Spleen (tissue), 7 donors: ENCODE results near the gene CATSPERB.

Experiments used
- POLR2AphosphoS5 ChIP-seq, 3 donors: sonication (generic); formaldehyde crosslinking; IDR thresholded peaks; one replicate each; pipeline ENCODE4 v1.5.1; 2017; ENCODE audit warnings: antibody characterized with exemption in 3 of 3
- TF ChIP-seq, protein P1 (sequence below), 11 experiments: fragments of 200-600 bp in 7 of 11; fragments of 450-650 bp in 4 of 11; sonication (generic) in 4 of 11; IDR thresholded peaks in 8 of 11; conservative IDR thresholded peaks in 3 of 11; 1 replicate in 7 of 11; 2 replicates in 4 of 11; pipeline versions ENCODE4 v1.4.0 to v1.8.0; 2016 to 2021; ENCODE audit warnings: antibody characterized with exemption in 11 of 11, inconsistent platforms in 4 of 11, mild to moderate bottlenecking in 1 of 11
- donor health status: DM: no; HTN: no; CAD: no; lungs with moderate emphysema.
- donor health status: DM: no; HTN: no; CAD: no.
- donor health status: DM: no; HTN: no; CAD: no.

DNA sequence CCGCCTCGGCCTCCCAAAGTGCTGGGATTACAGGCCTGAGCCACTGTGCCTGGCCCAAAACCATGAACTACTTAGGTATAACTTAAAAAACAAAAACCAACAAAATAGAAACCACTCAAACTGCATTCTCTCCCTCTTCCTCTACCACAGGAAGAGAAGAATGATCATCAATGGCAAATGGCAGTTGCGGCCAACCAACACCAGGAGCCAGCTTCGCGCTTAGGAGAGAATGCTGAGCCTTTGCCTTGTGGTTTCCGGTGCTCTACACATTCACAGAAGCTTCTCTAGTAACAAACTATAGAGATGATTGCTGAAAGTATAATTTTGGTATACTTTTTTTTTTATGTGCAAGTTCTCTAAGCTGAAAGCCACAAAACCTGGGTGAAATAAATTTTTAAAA is 17.1 kb downstream of the CATSPERB start:
- TF ChIP-seq, protein P1, sequence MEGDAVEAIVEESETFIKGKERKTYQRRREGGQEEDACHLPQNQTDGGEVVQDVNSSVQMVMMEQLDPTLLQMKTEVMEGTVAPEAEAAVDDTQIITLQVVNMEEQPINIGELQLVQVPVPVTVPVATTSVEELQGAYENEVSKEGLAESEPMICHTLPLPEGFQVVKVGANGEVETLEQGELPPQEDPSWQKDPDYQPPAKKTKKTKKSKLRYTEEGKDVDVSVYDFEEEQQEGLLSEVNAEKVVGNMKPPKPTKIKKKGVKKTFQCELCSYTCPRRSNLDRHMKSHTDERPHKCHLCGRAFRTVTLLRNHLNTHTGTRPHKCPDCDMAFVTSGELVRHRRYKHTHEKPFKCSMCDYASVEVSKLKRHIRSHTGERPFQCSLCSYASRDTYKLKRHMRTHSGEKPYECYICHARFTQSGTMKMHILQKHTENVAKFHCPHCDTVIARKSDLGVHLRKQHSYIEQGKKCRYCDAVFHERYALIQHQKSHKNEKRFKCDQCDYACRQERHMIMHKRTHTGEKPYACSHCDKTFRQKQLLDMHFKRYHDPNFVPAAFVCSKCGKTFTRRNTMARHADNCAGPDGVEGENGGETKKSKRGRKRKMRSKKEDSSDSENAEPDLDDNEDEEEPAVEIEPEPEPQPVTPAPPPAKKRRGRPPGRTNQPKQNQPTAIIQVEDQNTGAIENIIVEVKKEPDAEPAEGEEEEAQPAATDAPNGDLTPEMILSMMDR (IDR thresholded peaks at IDR 0.05 in 8 of 11, conservative IDR thresholded peaks at IDR 0.05 in 3 of 11) = no peak
- no peak for TF ChIP-seq POLR2AphosphoS5 (IDR thresholded peaks at IDR 0.05)
